Stimulated activated CD4-positive, alpha-beta T cell treated with anti-CD3 and anti-CD28 coated beads, Interleukin-12 subunit alpha, Interleukin-12 subunit beta, amount 100 ng/mL, for 24 hours (primary cell): ENCODE data around the gene CNGA1.
"Not testable (repeated sequence)": the region's sequence is repeated elsewhere in the genome, so short reads cannot be mapped to it uniquely, and the experiment has no call there.

Source experiments
- DNase-seq, 2 experiments: peaks; one replicate each; pipeline ENCODE4 v3.0.0-alpha.2; 2020; ENCODE audit warnings: low read depth in 2 of 2

CNGA1 gene

GRCh38 chr4:47972181-47972580 lies 44.3 kb downstream of the CNGA1 start:
- no peak for DNase-seq

- no peak for DNase-seq
These were observed 47.6 kb downstream of the CNGA1 start for GRCh38 chr4:47968847-47969246.

DNA sequence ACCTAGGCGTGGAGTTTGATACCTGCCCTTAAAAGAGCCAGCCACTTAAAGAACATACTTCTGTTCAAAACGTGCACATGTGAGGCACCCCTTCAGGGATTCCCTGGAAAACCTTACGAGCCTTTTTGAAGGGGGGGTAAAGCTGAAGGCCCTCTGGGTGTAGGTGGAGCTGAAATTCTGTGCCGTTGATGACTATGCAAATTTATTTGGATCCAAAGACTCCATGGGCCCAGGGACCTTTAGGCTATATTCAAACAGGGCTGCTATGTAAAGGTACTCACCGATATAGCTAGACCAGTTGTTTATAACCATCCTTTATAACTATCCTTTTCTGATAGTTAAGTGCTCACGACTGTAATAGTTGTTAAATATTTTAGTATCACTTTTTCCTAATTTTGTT lies 61.8 kb downstream of the CNGA1 start:
- no peak for DNase-seq

GRCh38 chr4:47954245-47954644 lies 62.2 kb downstream of the CNGA1 start:
- no peak for DNase-seq

- DNase-seq: no peak
These were observed 70.4 kb downstream of the CNGA1 start for GRCh38 chr4:47945930-47946726.

GRCh38 chr4:47942081-47942819 lies 74.2 kb downstream of the CNGA1 start:
- no peak for DNase-seq

DNA sequence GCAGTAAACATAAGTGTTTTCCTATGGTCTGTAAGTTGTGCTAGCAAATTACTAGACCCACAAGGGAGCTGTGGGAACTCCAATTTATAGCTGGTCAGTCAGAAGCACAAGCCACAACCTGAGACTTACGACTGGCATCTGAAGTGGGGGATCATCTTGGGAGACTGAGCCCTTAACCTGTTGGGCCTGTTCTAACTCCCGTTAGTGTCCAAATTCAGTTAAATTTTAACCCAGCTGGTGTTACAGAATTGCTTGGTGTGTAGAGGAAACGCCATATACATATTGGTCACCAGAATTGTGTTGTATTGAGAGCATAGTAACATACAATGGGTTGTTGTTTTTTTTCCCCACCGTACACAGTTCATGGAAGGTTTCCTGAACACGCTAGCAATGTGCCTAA lies 77.0 kb downstream of the CNGA1 start:
- DNase-seq: no peak

GRCh38 chr4:47936336-47936735 lies 80.1 kb downstream of the CNGA1 start:
- no peak for DNase-seq

DNA sequence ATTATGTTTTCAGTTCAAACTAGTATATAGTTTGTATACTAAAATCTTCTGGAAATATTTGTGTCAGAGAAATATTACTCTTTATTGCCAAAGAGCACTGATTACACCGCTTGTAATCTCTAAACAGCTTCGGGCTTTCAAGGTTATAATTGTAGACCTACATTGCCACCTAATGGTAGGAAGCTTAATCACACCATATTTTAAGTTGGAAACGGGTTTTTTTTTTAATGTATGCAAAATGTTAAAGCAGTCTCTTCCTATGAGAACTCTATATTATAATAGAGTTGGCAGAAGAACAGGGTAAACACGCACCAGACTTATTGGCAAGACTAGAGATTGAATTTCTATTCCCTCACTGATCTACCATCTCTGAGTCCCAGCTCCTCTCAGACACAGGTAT lies 82.6 kb downstream of the CNGA1 start:
- no peak for DNase-seq

GRCh38 chr4:47930971-47931804 lies 85.3 kb downstream of the CNGA1 start:
- DNase-seq: no peak

DNA sequence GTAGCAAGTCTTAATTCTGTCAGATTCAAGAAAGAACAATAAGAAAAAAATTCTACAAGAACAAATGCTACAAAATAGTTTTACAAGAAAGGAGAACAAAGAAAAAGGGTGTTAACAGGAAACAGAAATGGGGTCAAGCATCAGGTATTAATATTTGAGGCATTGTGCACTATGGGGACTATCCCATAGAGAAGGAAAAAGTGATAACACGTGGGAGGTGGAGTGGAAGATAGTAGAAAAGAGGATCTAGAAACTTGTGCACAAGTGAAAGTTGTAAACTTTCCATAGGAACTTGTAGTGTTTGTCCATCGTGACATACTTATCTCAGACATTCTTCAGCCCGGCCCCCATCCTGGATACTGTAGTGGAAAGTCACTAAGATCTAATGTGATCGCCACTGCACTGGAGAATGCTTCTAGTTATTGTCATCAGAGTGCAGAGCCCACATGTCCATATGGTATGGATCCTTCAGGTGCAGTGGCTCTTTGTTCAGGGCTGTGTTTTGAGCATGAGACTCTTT lies 86.7 kb downstream of the CNGA1 start:
- no peak for DNase-seq

- DNase-seq: peak; percentile 17 to 42
These were observed 89.7 kb downstream of the CNGA1 start for GRCh38 chr4:47926667-47927258.

- not testable (repeated sequence) for DNase-seq
These were observed 93.2 kb downstream of the CNGA1 start for GRCh38 chr4:47923261-47923608.

- not testable (repeated sequence) for DNase-seq
These were observed 93.8 kb downstream of the CNGA1 start for GRCh38 chr4:47922436-47923260.

DNA sequence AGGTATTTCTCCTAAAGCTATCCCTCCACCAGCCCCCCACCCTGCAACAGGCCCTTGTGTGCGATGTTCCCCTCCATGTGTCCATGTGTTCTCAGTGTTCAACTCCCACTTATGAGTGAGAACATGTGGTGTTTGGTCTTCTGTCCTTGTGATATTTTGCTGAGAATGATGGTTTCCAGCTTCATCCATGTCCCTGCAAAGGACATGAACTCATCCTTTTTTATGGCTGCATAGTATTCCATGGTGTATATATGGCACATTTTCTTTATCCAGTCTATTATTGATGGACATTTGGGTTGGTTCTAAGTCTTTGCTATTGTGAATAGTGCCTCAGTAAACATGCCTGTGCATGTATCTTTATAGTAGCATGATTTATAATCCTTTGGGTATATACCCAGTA lies 99.3 kb downstream of the CNGA1 start:
- DNase-seq: not testable (repeated sequence)

DNA sequence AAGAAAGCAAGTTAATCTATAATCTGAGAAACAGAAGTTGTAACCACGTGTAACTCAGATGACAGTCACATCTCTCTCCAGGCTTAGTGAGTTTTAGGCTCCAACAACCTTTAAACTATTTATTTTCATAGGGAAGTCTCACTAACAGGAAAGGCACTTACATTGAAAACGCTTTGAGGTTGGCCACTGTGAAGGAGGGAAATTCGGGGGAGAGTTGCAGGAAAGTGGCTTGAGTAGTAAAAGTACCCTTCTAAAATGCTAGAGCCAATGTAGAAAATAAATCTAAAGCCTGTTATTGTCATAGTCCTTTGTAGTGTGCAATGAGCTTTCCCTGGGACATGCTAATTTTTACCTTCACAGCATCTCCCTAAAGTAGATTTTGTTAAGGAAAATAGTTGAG lies 101.1 kb downstream of the CNGA1 start:
- DNase-seq: no peak

DNA sequence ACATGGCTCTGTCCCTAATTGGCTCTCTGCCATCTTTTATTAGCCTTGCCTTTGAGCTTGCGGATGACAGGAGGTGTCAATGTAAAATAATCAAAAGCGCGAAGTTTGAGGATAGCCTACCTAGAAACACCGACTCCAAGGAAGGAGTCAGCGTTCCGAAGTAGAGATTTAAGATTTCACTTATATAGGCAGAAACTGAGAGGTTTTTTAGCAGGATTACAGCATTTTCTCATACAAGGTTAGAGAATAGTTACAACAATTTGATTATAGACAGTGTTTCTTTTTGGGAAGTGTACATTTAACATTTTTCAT lies 101.6 kb downstream of the CNGA1 start:
- DNase-seq: no peak

DNA sequence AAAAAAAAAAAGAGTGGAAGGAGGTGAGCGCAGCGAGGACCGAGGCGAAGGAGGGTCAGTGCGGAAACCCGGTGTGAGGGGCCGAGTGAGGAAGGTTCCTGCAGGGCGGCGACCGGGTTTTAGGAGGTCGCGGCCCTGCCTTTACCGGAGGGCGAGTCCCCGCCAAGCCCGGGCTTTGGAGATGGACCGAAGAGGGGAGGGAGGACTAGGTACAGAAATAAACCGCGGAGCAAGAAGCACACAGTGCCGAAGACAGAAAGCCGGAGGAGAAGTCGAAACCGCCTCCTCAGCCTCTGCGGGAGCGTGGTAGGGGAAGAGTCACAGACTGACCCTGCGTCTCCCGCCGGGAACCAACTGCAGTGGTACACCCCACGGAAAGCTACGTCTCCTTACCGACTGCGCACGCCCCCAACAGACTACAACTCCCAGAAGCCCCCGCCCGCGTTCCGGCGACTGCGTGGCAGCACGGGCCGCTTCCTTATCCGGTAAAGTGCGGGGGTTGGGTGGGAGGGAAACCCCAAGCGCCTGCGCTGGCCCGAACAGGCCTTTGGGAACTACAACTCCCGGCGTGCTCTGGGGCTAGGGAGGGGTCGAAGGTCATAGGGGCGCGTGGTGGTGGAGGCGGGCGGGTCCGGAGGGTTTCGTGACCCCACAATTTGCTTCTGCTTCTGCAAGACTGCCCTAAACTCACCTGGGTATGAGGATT lies 102.1 kb downstream of the CNGA1 start, which contains the start of gene NFXL1:
Gene NFXL1 (minus strand): TSS at position 364 of the 706 bp plus-strand sequence. CDS start 380 bp downstream, outside the sequence.
- DNase-seq: peak; percentile 94 to 95

DNA sequence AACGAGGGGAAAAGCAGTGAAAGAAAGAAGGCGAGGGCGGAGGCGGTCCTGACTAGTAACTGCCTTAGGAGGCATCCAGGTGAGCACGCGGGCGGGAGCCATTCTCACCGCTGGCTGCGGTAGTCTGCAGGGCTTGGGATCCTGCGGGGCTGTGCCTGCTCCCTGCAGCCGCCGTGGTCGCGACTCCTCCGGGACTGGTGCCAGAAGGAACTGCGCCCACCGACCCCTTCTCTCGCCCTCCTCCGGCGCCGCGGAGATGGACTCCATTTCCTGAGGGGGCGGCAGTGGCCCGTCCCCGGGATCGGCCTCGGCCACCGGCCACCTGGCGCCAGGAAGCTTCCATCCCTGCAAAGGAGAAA lies 102.6 kb downstream of the CNGA1 start:
- DNase-seq: peak; percentile 14 to 17

- DNase-seq: no peak
These were observed 103.2 kb downstream of the CNGA1 start for GRCh38 chr4:47913330-47913729.
